GM18868 (cell line): ENCODE results near the gene TIGD4.
"Not testable (repeated sequence)": the region's sequence is repeated elsewhere in the genome, so short reads cannot be mapped to it uniquely, and the experiment has no call there.

Experiments
- ATAC-seq: cut with Tn5 transposase; IDR thresholded peaks from one replicate; pipeline ENCODE4 v1.9.1; 2021; ENCODE audit warnings: mild to moderate bottlenecking, moderate library complexity; ENCODE audit not compliant: unreplicated experiment

The TIGD4 gene

DNA sequence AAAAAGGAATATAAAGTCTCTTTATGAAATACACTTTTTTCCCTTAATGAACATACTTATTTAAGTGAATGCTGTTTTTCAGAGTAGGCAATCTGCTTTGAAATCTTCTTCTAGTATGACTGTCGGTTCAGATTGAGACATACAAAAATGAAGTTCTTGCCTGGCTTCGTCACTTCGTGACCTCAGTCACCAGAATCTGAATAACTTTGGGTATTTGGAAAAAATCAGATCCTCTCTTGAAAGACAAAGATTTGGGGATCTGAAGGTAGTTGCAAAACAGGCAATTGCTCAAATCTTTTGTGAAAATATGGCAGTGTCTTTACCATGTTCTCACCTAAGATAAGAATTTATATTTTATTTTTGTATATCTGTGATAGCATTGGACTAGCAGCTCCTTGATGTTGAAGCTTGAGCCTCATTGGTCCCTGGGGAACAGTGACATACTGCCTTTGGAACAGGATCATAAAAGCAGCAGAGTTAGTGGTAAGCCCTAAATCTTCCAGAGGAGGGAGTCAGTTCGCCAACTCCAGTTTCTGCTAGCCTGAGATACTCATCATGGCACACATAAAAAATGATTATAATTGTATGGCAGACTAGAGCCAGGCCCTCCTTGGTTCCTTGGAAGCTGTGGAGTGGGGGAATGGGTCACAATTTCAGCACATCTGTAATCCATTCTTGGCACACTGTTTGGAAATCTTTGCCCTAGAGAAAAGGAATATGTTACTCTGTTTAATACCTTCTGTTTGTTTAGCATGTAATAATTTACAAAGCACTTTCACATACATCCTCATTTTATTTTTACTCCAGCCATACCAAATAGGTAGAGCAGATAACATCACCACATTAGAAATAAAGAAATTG, 5.2 kb upstream of the TIGD4 start:
- ATAC-seq, result no peak

DNA sequence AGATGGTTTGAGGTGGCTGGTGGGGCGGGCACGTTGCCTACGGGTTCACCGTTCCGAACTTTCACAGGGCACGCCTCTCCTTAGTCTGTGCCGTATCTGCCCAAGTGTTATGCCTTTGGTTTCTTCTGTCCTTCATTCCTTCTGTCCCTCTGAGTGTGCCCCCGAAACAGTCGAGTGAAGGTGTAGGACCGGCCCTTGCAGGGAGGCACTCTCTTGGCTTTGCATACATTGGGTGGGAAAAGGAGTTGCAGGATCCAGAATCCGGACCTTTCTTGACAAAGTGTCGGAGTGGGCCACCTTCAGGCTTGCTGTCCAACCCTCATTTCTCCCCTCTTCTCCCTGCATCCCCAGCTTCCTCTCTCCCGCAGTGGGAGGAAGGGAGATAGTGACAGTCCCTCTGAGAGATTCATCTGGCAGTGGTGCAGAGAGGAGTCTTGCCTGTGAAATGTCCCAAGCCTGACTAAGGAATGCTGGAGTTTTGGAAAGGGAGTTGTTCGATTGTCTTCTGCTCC, 793 bp upstream of the TIGD4 start:
- peak; percentile 24 for ATAC-seq

DNA sequence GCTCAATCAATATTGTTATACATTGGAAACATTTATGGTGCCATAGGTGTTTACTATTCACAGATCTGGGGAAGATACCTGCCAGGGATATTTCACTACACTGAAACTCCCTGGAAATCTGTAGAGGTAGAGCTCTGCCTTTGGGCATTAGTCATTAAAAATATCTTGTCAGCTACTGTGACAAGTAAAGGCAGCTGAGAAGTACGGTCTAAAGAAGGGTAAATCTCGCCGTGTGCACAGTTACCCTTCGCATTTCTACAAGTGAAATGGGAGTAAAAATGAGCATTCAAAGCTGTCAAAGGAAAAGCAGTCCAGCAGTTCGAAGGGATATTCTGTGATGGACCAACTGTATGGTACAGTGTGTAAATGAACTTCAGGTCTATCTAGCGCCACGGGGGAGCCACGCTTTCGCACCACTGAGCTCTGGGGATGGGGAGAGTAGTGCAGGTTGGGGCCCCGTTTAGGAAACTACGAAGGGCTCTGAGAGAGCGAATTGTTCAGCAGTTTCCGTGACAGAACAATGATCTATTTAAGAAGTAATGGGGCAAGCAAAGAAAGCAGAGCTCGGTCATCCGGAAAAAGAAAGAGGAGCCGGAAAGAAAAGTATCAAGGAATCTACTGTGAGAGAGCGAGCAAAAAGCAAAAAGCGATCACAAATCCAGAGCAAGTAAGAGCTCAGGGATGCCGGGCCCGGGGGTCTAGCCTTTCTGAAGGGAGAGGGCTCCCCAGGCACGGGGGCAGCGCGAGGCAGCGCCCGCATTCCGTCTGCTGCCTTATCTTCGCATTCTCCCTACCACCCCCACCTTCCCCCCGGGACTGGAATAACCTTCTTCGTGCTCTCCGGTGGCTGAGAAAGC, 646 bp downstream of the TIGD4 start:
- peak; percentile 28 for ATAC-seq

DNA sequence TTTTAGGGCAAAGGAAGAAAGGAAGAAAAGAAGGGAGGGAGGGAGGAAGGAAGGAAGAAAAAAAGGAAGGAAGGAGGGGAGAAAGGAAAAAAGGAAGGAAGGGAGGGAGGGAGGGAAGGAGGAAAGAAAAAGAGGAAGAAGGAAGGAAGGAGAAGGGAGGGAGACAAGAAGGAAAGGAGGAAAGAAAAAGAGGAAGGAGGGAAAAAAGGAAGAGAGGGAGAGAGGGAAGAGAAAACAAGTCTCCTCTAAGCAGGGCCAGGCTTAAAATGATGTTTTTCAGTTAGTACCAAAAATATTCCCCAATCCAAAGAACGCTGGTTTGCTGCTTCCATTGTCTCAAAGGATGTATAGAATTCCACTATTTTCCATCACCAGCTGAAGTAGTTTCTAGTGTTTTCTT, 2.0 kb downstream of the TIGD4 start:
- ATAC-seq, result no peak

DNA sequence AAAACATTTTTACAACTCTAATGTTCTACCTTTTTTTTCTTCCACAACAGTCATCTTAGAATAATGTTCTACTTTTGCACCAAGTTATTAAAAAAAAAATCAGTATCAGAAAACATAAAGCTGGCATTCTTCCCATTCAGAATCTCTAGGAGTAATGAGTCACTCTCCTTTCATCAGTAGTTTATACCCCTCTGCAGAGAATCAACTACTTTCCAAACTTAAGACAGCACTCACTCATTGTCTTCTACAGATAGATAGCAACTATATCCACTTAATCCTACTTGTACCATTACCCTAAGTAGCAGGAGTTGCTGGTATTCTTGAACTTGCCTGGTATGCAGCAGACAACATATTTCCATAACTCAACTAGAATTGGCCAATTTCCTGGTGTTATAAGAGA, 3.2 kb downstream of the TIGD4 start:
- no peak for ATAC-seq

DNA sequence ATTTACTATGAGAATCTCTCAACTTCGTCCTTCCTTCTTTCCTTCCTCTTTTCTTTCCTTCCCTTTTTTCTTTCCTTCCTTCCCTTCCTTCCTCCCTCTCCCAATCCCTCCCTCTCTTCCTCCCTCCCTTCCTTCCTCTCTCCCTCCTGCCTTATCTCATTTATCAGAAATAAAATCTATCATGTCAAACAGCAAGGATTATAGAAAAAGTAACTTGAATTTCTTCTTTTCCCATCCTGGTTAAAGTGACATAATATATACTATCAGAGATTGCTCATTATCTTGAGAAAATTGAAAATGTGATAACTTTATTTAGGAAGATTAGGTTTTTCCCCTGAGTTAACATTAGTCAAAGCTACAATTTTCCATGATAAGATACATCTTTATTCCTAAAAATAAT, 5.6 kb downstream of the TIGD4 start:
- ATAC-seq, result no peak

DNA sequence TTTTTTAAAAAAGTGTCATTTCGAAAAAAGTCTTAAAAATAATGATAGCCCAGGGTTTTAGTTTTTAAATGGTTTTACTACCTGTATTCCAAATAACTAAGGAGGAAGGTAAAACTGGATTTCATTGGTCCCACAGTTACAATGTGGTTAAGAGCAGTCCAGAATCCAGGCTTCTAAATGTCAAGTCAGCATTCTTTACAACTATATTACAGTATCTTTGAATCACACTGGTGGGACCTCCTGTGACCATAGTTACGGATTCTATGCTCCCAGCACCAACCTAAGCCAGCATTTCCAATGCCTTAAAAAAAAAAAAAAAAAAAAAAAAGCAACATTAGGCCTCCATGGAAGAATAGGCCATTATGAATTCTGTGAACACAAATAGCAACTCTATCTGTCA, 6.2 kb downstream of the TIGD4 start:
- ATAC-seq, result no peak

DNA sequence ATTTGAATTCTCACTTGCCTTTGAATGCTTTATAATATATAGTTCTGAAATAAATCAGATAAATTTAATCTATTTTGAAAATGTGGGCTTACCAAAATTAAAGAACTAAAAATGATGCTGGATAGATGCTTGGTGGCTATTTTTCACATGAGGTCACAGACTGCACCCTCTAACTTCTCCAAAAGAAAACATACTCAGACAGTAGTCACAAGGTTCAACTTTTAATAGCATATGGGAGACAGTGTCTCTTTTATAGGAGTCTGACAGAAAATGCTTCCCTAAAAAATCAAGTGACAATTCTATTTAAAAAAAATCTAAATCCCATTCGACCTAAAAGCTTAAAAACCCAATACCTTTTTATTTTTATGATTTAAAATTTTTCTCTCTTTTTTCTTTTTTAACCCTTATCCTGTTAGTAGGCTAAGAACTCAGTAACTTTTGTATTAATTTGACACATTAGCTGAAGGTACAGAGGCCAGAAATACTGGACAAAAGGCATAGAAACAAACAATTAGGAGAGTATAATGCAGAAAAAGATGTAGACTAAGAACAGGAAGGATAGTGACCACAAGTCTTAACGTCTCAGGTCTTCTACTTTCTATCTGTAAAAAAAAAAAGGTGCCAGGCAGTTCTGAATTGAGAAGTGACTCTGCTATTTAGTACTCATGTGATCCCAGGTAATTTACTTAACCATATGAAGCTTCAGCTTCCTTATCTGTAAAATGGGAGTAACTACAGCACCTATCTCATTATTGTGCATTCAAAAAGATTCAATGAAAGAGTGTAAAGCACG, 7.6 kb downstream of the TIGD4 start:
- peak; percentile 93 for ATAC-seq

DNA sequence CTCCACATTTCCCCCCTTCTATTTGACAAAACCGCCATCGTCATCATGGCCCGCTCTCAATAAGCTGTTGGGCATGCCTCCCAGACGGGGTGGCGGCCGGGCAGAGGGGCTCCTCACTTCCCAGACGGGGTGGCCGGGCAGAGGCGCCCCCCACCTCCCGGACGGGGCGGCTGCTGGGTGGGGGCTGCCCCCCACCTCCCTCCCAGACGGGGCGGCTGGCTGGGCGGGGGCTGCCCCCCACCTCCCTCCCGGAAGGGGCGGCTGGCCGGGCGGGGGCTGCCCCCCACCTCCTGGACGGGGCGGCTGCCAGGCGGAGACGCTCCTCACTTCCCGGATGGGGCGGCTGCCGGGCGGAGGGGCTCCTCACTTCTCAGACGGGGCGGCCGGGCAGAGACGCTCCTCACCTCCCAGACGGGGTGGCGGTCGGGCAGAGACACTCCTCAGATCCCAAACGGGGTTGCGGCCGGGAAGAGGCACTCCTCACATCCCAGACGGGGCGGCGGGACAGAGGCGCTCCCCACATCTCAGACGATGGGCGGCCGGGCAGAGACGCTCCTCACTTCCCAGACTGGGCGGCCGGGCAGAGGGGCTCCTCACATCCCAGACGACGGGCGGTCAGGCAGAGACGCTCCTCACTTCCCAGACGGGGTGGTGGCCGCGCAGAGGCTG, 14.3 kb downstream of the TIGD4 start:
- not testable (repeated sequence) for ATAC-seq

DNA sequence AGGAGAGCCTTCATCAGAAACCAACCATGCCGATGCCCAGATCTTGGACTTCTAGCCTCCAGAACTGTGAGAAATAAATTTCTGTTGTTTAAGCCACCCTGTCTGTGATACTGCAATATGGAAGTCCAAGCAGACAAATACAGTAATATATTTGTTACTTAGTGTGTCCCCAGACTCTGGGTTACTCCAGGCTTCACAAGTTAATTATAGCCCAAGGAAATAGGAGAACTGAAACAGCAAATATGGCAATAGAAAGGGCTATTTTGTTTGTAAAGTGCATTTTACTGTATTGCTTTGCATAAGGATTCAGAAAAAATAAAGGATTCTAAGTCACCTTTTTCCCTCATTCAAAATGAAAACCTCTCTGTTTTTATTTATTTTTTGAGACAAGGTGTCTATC, 15.7 kb downstream of the TIGD4 start:
- ATAC-seq, result no peak

DNA sequence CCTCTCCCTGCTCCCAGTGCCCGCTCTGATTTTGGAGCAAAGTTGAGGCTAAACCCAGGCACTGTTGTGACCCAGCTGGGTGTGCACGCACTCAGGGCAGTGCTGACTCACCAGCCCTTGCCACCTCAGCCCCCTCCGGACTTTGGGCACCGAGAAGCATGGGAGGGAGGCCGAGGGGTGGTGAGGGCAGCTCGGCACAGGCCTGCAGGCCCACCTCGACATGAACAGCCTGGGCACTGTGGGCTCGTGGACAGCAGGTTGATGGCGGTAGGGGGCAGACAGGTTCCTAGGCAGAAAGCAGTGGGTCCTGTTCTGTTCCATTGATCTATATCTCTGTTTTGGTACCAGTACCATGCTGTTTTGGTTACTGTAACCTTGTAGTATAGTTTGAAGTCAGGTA, 30.9 kb downstream of the TIGD4 start:
- ATAC-seq, result no peak

DNA sequence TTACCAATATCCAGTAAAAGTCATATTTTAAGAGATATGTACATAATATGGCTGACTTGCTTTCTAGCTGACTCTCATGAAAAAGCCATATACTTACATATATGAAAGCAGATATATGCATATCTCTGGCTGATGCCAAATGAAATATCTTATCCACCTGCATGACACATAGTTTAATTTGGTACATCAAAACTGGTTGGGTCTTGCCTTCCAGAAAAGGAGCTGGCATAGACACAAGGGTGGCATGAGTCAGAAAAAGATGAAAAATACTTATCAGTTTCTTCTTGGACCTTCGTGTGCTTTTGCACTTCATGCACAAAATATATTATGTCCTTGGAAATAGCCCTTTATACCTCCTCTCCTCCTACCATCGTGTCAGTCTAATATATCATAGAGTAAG, 32.1 kb downstream of the TIGD4 start:
- ATAC-seq, result no peak

DNA sequence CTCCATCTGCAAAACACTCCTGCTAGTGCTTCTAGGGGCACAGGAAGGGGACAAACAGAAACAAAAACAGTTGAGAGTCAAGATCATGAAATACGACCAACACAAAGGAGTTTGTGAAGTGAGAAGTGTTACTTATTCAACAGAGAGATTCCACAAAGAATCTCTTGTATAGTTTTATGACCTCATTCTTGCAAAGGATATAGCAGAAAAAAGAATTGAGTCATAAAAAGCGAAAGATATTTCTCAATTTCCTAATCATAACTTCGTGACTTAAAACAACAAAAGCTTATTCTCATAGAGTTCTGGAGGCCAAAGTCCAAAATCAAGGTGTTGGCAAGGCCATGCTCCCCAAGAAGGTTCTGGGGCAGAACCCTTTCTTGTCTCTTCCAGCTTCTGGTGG, 40.7 kb downstream of the TIGD4 start:
- ATAC-seq, result no peak

DNA sequence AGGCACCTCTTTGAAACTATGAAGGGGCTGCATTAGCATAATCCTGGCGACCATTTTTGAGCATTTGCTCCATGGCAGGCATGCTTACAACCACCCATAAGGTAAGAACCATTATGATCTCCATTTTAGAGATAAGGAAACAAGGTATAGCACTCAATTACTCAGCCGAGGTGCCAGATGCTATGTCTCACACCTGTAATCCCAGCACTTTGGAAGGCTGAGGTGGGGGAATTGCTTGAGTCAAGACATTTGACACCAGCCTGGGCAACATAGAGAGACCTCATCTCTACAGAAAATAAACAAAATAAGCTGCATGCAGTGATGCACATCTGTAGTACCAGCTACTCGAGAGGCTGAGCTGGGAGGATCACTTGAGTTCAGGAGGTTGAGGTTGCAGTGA, 43.6 kb downstream of the TIGD4 start:
- ATAC-seq, result no peak

DNA sequence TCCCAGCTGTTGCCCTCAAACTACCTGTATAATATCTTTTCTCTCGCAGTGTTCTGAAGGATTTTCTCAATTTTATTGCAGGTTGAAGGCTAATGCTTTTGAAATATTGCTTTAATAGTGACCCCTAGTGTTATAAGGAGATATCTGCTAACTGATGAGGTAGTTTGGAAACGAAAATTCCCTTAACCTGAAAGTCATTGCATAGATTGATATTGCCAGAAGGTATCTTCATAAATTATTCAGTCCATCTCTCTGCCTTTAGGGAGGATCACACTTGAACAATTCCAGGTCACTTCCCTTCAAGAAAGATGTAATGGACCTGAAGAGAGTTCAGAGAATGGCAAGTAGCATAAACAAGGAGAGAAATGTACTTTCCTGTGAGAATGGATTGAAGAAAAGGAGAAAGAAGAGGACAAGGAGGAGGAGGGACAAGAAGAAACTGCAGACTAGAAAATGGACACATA, 44.1 kb downstream of the TIGD4 start:
- ATAC-seq, result peak; percentile 53

DNA sequence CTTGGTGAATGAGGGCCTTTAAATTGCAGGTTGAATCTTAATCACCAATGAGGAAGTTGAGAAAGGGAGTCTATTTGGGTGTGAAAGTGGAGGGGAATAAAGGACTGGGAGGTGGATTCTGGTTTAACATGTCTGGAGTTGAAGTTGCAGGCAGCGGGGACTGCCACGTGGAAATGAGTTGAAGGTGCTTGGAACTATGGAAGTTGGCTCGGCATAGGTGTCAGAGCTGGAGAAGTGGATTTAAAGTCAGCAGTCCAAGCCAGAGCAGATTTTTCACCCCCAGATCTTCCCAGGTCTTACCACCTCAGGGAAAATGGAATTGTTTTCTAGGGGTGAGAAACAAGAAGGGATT, 44.9 kb downstream of the TIGD4 start:
- no peak for ATAC-seq

DNA sequence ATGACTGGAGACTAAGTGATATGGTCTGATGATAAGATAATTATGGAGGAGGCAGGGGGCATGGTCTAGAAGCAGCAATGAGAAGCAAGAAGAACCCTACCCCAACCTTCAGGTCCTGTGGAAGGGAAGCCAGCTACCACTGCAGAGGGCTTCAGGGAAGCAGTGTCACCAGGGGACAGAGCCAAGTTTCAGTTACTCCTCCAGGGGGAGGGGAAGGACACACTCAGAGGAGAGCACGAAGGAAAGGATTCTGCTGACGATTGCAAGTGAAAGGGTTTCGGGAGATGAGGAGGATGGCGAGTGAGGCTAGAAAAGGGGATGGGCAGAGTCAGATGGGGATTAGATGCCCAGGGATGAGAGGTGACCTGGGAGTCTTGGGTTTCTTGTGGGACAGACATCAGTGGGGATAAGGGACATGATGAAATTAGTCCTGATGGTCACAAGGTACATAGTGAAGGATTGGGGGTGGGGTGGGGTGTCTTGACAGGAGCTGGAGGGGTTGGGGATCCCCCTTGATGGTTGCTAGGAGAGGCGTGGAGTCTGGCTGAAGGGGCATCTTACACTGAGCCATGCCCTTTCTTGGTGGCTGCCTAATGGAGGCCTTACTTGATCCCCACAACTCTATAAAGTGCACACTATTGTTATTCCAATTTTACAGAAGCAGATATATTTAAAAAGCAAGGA, 45.4 kb downstream of the TIGD4 start:
- ATAC-seq, result no peak

DNA sequence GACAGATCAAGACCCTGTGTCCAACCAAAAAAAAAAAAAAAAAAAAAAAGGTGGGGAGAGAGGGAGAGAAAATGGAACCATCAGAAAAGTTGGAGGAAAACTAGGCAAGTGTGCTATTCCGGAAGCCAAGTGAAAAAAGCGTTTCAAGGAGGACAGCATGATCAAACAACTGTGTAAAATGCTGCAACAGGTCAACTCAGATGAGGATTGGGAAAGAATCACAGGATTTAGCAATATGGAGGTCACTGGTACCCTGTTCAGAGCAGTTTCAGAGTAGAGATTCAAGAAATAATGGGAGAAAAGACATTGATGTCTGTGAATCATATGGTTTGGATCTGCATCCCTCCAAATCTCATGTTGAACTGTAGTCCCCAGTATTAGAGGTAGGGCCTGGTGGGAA, 47.5 kb downstream of the TIGD4 start:
- ATAC-seq, result no peak

DNA sequence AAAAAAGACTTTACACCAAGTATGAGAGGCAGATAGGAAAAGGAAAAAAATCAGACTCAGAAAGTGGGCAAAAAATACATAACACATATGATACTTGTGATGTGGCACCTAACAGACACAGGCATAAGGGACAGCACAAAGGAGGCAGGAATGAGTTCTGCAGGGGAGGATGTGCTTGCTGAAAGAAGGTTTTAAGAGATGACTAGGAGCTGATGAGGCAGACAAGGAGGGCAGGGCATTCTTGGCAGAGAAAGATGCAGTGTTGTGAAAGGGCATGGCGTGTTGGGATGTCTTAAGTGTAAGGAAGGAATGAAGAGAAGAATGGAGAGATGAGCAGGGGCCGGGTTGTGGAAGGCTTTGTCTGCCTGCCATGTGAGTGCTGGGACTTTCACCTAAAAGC, 50.1 kb downstream of the TIGD4 start:
- ATAC-seq, result no peak

DNA sequence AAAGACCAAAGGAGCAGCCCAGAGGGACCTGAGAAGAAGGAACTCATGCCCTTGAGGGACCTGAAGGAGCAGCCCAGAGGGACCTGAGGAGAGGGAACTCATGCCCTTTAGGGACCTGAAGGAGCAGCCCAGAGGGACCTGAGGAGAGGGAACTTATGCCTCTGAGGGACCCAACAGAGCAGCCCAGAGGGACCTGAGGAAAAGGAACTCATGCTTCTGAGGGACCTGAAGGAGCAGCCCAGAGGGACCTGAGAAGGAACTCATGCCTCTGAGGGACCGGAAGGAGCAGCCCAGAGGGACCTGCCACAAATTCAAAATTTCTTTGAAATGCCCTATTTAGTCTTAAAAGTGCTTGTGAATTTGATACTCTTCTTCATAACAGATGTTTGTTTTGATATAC, 51.2 kb downstream of the TIGD4 start:
- ATAC-seq, result no peak
